Stimulated activated CD8-positive, alpha-beta memory T cell treated with anti-CD3 and anti-CD28 coated beads, Interleukin-7, amount 100 ng/mL, for 1 hour (primary cell): ENCODE data around the gene SLC26A3.
"Not testable (repeated sequence)": the region's sequence is repeated elsewhere in the genome, so short reads cannot be mapped to it uniquely, and the experiment has no call there.

Experiments
- DNase-seq, 2 donors: peaks; one replicate each; pipeline ENCODE4 v3.0.0-alpha.2; 2020; ENCODE audit warnings: low read depth in 2 of 2

Gene SLC26A3

GRCh38 chr7:107803009-107803610 is at the start of gene SLC26A3:
Gene SLC26A3 (minus strand): TSS chr7:107803223. CDS start chr7:107794509, 8,714 bp downstream.
- DNase-seq = no peak

GRCh38 chr7:107850643-107851042 is 47.6 kb upstream of the SLC26A3 start:
- DNase-seq = no peak

- no peak for DNase-seq
Observed at GRCh38 chr7:107850216-107850615, 47.2 kb upstream of the SLC26A3 start.

- DNase-seq = not testable (repeated sequence)
Observed at GRCh38 chr7:107848211-107848610, 45.2 kb upstream of the SLC26A3 start.

- not testable (repeated sequence) for DNase-seq
Observed at GRCh38 chr7:107847836-107848175, 44.8 kb upstream of the SLC26A3 start.

DNA sequence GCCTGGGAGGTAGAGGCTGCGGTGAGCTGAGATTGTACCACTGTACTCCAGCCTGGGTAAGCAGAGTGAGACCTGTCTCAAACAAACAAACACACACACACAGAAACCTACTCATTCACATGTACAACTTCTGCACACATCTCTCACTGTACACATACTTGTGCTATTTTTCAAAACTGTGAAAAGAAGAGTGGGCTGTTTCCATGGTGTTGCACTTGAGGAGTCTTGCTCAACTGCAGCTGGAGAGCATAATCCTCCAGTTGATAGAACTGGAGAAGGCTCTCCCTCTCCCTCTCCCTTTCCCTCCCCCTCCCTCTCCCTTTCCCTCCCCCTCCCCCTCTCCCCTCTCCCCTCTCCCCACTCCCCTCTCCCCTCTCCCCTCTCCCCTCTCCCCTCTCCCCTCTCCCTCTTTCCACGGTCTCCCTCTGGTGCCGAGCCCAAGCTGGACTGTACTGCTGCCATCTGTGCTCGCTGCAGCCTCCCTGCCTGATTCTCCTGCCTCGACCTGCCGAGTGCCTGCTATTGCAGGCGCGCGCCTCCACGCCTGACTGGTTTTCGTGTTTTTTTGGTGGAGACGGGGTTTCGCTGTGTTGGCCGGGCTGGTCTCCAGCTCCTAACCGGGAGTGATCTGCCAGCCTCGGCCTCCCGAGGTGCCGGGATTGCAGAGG is 44.3 kb upstream of the SLC26A3 start:
- DNase-seq = no peak

DNA sequence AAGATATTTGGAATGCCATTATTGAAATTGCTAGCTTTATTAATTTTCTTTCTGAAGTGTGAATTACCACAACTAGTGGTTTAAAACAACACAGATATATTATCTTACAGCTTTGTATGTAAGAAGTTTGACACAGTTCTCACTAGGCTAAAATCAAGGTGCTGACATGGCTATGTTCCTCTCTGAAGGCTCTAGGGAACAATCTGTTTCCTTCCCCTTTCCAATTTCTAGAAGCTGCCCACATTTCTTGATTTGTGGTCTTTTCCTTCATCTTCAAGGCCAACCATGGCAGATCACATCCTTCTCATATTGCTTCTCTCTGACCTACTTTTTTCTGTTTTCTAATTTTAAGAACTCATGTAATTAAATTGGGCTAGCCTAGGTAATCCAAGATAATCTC is 43.3 kb upstream of the SLC26A3 start:
- no peak for DNase-seq

- no peak for DNase-seq
Observed at GRCh38 chr7:107843184-107843583, 40.2 kb upstream of the SLC26A3 start.

GRCh38 chr7:107842213-107842612 is 39.2 kb upstream of the SLC26A3 start:
- DNase-seq = no peak

DNA sequence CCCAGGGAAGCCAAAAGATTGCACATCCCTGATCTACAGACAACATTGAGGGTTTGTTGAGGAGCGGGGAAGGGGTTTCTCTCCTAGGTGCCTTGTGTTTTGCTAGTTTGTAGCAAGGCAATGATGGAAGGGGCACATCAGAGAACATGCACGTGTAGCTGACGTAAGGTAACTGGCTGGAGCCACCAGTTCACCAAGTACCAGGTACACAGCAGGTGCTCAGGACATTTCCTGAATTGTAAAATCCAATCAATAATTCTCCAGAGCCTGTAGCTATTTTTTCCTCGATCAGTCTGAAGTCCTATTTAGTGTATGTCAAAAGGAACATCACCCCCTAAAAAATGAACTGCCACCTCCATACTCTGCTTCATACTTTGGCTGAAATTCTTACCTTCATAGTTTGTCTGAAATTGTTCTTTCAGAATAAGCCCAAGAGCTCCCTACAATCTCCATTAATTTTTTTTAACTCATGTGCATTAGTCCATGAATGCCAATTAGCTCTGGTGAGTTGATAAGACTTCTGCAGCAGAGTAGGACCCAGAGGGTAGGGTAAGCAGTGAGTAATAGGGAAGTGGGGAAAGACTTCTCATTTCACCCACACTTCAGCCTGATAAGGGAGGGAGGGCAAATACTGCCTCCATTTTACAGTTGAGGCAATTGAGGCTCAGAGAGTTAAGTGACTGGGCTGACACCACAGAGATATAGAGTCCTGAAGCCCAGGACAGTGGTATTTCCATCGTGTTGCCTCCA is 36.0 kb upstream of the SLC26A3 start:
- DNase-seq = no peak

DNA sequence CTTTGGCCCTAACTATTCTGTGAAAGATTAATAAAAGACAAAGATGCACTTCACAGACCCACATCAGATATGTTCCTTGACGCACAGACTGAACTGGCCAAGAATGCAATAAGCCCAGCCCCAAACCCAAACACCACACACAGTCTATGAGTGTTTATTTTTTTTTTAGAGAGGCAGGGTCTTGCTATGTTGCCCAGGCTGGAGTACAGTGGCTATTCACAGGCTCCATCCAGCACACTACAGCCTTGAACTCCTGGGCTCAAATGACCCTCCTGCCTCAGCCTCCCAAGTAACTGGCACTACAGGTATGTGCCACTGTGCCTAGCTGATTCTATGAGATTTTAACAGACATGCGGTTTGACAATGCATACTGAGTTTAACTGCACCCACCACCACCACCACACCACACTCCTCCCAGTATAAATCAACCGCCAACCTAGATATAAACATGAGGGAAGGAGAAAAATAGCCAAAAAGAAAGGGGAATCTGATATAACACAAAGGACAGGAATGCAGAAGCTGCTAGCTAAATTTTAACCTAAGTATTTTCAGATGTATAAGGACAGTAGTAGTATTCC is 35.1 kb upstream of the SLC26A3 start:
- DNase-seq = no peak

- DNase-seq = no peak
Observed at GRCh38 chr7:107837145-107837512, 34.1 kb upstream of the SLC26A3 start.

DNA sequence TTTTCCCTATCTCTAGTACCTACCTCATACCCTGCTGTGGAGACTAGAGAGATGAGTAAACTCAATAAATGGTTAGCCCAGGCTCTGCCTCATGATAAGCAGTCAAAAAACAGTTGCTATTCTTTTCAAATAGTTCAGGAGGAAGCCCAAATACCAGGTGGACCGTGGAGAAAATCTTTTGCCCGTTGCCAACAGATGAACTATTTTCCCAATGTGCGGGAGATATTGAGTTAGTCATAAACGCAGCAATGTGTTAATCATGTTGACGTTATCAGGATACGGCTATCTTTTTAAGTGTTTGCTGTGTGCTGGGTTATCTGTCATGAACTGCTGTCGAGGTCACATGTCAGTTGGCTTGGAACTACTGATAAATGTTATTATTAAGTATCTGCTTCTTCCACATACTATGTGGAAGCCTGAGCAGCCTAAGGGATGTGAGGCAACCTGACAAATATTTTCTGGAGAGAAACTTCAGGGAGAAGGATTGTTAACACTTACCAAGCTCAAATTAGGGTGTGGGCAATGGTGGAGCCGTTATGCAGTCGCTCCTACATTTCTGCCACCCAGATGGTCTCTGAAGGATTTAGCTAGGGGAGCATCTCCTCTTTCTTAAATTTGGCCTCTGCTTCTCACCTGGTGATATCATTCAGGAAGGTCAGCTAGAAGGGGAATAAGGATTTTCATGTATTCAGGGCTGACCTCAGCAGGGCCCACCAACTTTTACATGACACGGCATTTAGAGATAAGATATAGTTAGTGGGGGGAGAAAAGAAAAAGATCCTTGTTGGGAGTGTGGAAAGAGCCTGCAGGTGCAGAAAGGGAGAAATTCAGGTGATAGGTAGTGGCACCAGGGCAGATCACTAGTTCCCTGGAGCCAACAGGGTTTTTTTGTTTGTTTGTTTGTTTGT is 33.5 kb upstream of the SLC26A3 start:
- DNase-seq = no peak

DNA sequence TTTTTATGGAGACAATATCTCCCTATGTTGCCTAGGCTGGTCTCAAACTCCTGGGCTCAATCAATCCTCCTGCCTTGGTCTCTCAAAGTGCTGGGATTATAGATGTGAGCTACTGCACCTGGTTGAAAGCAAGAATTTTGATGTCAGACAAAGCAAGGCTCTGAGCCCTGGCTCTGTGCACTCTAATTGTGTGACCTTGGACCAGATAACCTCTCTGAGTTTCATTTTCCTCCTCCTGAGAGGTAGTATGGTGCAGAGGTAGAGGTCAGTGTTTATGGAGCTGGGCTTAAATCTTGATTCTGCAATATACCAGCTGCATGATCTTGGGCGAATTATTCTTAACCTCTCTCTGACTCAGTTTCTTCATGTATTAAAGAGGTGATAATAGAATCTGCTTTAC is 31.4 kb upstream of the SLC26A3 start:
- no peak for DNase-seq

DNA sequence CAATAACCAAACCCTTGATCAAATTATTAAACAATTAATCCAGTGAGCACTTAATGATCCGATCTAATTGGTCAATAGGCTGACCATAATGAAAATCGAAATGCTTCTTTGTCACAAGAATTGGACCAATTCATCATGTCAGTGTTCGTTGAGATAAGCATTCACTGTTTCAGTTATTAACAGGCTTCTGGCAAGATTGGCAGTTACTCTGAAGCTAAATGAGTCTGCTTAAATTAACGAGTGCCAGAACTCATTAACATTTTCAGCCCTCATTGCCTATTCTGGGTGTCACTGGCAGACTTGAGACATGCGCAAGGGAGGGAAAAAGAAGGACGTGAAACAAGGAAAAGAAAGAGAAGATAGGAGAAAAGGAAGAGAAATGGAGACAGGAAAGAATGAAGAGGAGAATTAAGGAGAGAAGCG is 30.7 kb upstream of the SLC26A3 start:
- DNase-seq = no peak

GRCh38 chr7:107830420-107830819 is 27.4 kb upstream of the SLC26A3 start:
- DNase-seq = no peak

DNA sequence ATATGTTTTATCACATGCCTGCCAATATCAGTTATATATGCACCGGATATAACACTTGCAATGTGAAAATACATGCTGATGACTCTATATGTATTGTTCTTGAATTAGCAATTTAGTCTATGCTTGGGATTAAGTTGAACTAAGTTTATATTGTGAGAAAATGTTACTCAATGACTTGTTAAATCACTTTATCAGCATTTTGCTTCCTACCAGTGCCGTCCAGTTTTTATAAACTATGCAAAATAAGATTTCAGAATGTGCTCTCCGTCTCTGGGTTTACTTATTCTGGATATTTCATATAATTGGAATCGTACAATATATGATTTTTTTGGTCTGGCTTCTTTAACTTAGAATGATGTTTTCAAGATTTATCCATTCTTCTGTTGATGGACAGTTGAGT is 25.5 kb upstream of the SLC26A3 start:
- DNase-seq = no peak

DNA sequence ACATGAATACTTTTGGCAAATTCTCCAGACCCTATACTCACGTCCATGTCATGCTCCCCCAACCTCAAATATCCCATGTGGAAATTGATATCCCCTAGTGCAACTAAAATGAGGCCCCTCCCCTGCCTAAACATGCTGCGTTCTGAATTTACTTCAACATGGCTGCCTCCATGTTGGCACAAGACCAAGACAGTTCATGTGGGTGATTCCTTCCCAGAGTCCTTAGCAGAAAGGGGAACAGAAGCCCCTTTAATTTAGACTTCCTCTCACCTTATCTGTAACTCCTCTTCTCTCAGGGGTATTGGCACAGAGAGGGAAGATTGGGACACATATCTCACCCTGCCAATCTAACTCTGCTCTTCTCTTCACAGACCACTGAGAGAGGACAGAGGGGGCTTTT is 24.5 kb upstream of the SLC26A3 start:
- no peak for DNase-seq

DNA sequence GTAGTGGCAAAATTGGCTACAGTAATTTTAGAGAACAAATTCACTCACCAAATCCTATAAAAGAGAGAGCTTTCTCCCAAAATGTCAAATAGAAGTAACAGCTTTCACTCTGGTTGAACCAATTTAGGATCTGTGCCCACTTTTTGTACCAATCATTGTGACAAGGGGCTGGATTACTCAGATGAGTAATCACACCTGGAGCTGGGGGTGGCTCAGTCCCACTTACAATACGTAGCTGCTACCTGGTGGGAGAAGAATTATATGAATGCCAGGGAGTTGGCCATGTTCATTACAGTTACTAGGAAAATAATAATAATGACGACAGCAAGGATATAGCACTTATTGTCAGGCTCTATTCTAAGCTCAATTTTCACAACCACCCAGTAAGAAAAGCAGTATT is 23.4 kb upstream of the SLC26A3 start:
- DNase-seq = no peak

DNA sequence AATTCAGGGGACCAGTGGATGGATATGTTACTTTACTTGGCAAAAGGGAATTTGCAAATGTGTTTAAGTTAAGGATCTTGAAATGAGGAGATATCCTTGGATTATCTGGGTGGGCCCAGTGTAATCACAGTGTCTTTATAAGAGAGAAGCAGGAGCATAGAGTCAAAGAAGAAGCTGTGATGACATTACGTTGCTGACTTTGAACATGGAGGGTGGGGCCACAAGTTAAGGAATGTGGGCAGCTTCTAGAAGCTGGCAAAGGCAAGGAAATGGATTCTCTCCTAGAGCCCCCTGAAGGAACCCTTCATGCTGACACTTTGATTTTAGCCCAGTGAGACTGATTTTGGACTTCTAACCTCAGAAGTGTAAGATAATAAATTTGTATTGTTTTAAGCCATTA is 21.8 kb upstream of the SLC26A3 start:
- DNase-seq = no peak

GRCh38 chr7:107818622-107819021 is 15.6 kb upstream of the SLC26A3 start:
- no peak for DNase-seq
